Prostate gland (tissue), 2 donors: ENCODE results near the gene GOLT1A. TPM values are rescaled to one million over a fixed set of nuclear protein-coding genes. Genes with fewer than 3 reads are reported as not detected.
A peak's percentile ranks its signal among the peaks of the same experiment; 100 is the strongest.

Experiments used
- DNase-seq: peaks from one replicate; pipeline ENCODE4 v3.0.0-alpha.2; 2019; ENCODE audit warnings: low spot score
- H3K27ac ChIP-seq, 2 donors: fragments of 200-600 bp; sonication (generic); 2 replicates each; pipeline ENCODE4 v1.5.1; 2017 to 2019
- H3K27me3 ChIP-seq: fragments of 200-600 bp; sonication (generic); replicated peaks from 2 replicates; pipeline ENCODE4 v1.5.1; 2019; ENCODE audit not compliant: insufficient read depth
- H3K36me3 ChIP-seq, 2 donors: fragments of 200-600 bp; sonication (generic); 1 replicate in 1 of 2; 2 replicates in 1 of 2; pipeline versions ENCODE4 v1.5.1 to v1.8.1; 2017 to 2019
- H3K4me1 ChIP-seq: fragments of 200-600 bp; sonication (generic); replicated peaks from 2 replicates; pipeline ENCODE4 v1.5.1; 2019
- H3K4me3 ChIP-seq, 2 donors: fragments of 200-600 bp; sonication (generic); 2 replicates each; pipeline ENCODE4 v1.5.1; 2017 to 2019
- H3K9me3 ChIP-seq: fragments of 200-600 bp; sonication (generic); 2 replicates; pipeline ENCODE4 v1.5.1; 2017
- POLR2A ChIP-seq: fragments of 450-650 bp; IDR thresholded peaks from one replicate; pipeline ENCODE4 v1.6.1; 2016; ENCODE audit warnings: antibody characterized with exemption, mild to moderate bottlenecking
- POLR2AphosphoS5 ChIP-seq: sonication (generic); formaldehyde crosslinking; IDR thresholded peaks from one replicate; pipeline ENCODE4 v1.6.1; 2017; ENCODE audit warnings: antibody characterized with exemption
- WGBS: methylation state at CpG from one replicate; pipeline ENCODE4 v1.1.5; 2018; 5-methylcytosine and 5-hydroxymethylcytosine counted together
- intact Hi-C: fragments of 100-400 bp; cut with DNase I; formaldehyde crosslinking; loops from one replicate; pipeline ENCODE4 v1.14.2; 2022
- total RNA-seq, 2 donors: library from RNA; depleted of rRNA; stranded (reverse); fragments of >200 nt; gene quantifications; one replicate each; pipeline ENCODE4 v1.1.0, GENCODE V29; 2016
- TF ChIP-seq, protein P1 (sequence below), 4 experiments: fragments of 200-600 bp in 2 of 4; fragments of 450-650 bp in 2 of 4; sonication (generic) in 2 of 4; IDR thresholded peaks; 1 replicate in 3 of 4; 2 replicates in 1 of 4; pipeline ENCODE4 v1.5.1; 2016 to 2019; ENCODE audit warnings: antibody characterized with exemption in 4 of 4, mild to moderate bottlenecking in 2 of 4, moderate library complexity in 2 of 4

The GOLT1A gene, protein sequence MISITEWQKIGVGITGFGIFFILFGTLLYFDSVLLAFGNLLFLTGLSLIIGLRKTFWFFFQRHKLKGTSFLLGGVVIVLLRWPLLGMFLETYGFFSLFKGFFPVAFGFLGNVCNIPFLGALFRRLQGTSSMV
- 1 to 10 TPM; 3.0 to 3.6 TPM for total RNA-seq

DNA sequence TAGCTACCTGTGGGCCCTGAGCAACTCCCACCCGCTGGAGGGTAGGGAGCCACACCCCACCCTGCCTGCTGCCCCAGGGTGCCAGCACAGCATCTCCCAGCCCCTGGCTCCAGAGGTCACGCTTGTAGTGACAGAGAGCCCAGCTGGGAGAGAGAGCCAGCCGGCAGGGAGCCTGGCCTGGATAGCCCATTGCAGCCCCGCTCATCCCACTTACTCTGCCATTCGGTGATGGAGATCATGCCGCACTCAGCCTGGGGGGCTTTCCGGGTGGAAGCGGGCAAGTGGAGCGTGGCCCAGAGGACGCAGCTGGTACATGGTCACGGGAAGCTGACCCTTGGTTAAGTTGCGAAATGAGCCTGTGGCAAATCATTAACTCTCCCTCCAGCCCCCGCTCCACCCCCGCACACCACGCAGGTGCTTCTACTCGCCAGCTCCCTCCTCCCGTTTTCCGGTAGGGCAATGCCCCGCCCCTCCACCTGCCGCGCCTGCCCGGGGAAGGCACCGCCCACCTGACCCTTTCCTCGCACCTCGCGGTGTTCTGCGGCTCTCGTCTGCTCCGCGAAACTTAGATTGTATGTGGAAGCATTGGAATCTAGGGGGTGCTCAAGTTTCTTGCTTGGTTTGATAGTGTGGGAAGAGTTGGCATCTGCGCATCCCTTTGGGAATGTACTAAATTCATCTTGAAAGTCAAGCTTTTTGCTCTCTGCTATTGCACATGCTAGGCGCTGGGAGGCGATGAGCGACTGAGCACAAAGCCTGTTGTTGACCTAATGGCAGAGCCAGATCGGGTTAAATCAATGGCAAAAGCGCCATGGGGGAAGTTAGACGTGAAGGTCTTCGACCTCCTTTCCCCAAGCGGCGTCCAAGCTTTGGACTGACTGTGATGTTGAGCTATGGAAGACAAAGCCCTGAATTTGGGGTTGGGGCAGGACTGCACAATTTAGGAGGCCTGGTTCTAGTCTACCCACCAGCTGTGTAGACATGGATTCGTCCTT, at the start of gene GOLT1A:
Gene GOLT1A, minus strand, starts transcription at position 321 of the 995 bp plus-strand sequence. Its CDS starts 82 bp downstream, at position 239.
- Histone ChIP-seq H3K4me1 (no peaks in the 10 kb centered on the region), H3K27ac (no peak within 1 kb of the TSS), H3K36me3 (no peaks in the 10 kb centered on the region), H3K9me3 (no peaks in the 10 kb centered on the region), H3K27me3 (no peaks in the 10 kb centered on the region), H3K4me3 (peak within 1 kb of the TSS; percentile 14 to 28)
- intact Hi-C loops = loop anchor here (5.0 kb wide), 1 partner anchor 148 kb away; no protein-coding TSS in a partner anchor
- WGBS = 16% methylated on average over 41 of the region's 41 CpGs
- TF ChIP-seq POLR2AphosphoS5 (peak; percentile 52), POLR2A (peak; percentile 25)
- TF ChIP-seq, protein P1, sequence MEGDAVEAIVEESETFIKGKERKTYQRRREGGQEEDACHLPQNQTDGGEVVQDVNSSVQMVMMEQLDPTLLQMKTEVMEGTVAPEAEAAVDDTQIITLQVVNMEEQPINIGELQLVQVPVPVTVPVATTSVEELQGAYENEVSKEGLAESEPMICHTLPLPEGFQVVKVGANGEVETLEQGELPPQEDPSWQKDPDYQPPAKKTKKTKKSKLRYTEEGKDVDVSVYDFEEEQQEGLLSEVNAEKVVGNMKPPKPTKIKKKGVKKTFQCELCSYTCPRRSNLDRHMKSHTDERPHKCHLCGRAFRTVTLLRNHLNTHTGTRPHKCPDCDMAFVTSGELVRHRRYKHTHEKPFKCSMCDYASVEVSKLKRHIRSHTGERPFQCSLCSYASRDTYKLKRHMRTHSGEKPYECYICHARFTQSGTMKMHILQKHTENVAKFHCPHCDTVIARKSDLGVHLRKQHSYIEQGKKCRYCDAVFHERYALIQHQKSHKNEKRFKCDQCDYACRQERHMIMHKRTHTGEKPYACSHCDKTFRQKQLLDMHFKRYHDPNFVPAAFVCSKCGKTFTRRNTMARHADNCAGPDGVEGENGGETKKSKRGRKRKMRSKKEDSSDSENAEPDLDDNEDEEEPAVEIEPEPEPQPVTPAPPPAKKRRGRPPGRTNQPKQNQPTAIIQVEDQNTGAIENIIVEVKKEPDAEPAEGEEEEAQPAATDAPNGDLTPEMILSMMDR (IDR thresholded peaks at IDR 0.05) = peak; percentile 18 to 79 (median 70)
- DNase-seq = peak; percentile 69

DNA sequence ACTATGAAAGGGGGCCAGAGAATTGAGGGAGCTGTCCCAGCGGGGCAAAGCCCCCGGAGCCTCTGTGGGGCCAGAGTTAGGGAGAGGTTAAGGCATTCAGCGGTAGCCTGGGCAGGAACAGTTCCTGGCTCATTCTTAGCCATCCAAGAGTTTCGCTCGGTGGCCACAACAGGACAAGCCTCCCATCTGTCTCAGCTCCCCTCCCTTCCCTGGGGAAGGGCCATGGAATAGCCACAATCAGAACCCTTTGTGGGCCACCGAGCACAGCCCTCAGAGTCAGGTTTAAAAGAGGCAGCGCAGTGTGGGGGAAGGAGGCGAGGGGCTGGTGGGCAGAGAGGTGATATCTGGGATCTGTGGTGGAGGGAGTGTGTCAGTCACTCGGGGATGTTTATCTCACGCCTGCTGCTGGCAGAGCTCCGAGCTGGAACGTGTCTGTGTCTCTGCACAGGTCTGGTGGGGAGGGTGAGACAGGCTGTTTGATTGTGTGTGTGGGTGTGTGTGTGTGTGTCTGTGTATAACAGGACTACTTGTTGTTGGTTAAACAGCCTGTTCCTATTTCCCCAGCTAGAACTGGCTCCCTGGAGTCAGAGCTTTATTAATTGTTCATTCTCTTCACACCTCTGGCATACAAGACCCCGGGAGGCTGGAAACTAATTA, 49.6 kb upstream of the GOLT1A start:
- peak; percentile 22 for DNase-seq
- no peak overlapping the region for H3K4me3 ChIP-seq
- WGBS = 52% methylated on average over 13 of the region's 13 CpGs
- no peak overlapping the region for H3K27ac ChIP-seq
- intact Hi-C loops = loop anchor here (5.0 kb wide), 1 partner anchor 89 kb away; no protein-coding TSS in a partner anchor
- H3K36me3 ChIP-seq = no peaks in the 10 kb centered on the region
- H3K4me1 ChIP-seq = peaks cover 2% of the 10 kb centered on the region
- TF ChIP-seq, protein P1 (IDR thresholded peaks at IDR 0.05) = no peak
- TF ChIP-seq POLR2A = no peak
- TF ChIP-seq POLR2AphosphoS5 = no peak
- no peaks in the 10 kb centered on the region for H3K27me3 ChIP-seq
- no peaks in the 10 kb centered on the region for H3K9me3 ChIP-seq

DNA sequence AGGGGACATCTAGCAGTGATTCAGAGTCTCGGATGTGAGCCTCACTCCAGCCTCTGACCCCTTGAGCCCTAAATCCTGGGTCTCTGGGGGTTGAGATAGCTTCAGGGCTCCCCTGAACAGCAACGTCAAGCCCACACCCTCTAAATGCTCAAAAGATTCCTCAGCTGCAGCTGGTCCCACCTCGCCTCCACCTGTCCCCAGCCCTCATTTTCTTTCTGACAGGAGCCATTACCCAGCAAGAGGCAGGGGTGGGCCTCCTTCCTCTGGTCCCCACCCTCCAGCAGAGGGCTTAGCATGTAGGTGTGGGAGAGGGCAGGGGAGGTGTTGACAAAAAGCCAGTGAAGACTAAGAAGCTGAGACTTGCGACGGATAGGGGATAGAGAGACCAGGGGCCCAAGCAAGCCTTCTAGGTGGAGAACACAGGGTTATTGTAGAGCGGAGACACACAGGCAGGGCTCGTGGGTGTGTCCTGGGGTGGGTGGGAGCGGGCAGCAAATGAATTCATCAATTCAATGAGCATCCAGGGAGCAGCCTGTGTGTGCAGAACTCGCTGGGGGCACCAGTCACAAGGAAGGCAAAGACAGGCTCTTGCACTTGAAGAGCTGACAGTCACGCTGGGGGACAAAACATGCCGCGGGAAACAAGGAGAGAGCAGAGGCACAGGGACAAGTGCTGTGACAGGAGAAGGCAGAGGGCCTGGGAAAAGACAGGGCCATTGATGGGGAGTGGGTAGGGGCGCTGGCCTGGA, 48.9 kb upstream of the GOLT1A start:
- Histone ChIP-seq H3K4me3 (no peak overlapping the region), H3K36me3 (no peaks in the 10 kb centered on the region), H3K27ac (no peak overlapping the region), H3K9me3 (no peaks in the 10 kb centered on the region), H3K27me3 (no peaks in the 10 kb centered on the region), H3K4me1 (peaks cover 2% of the 10 kb centered on the region)
- TF ChIP-seq POLR2AphosphoS5 (no peak), POLR2A (no peak)
- TF ChIP-seq, protein P1 (IDR thresholded peaks at IDR 0.05) = no peak
- 88% methylated on average over 13 of the region's 13 CpGs for WGBS
- intact Hi-C loops = loop anchor here (5.0 kb wide), 1 partner anchor 90 kb away; no protein-coding TSS in a partner anchor
- DNase-seq = no peak

DNA sequence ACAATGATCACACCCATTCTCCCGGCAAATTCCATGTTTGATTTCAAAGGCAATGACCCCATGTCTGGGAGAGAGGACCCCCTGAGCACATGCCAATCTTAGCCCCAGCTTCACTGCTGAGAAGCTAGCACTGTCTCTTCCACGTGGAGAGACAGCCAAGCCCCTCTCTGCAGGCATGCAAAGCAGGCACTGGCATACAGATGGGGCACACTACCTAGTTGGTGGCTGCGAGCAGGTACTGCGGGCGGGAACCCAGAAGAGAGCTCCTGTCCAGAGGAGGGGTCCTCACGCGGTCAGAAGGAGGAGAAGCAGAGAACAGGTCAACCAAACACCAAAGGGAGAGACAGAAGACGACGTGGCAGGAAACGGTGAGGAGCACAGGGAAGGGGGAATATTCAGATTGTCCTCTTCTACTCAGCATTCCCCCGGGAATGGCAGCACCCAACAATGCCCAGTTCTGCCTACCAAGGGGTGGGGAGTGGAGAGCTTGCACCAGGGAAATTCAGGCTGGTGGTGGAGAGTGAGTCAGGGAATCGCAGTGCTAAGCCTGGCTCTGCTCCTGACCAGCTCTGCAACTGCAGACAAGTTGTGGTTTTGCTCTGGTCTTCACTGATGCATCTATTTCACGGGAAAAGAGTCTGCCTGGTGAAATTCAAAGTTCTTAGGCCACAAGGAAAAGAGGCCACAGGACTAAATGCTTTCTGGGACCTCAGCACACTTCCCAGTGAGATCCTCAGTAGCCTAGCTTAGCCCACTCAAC, 48.1 kb upstream of the GOLT1A start:
- 88% methylated on average over 13 of the region's 13 CpGs for WGBS
- Histone ChIP-seq H3K4me1 (peaks cover 3% of the 10 kb centered on the region), H3K27me3 (no peaks in the 10 kb centered on the region), H3K9me3 (no peaks in the 10 kb centered on the region), H3K27ac (no peak overlapping the region), H3K36me3 (no peaks in the 10 kb centered on the region), H3K4me3 (no peak overlapping the region)
- intact Hi-C loops = loop anchor here (5.0 kb wide), 1 partner anchor 90 kb away; no protein-coding TSS in a partner anchor
- TF ChIP-seq, protein P1 (IDR thresholded peaks at IDR 0.05) = no peak
- TF ChIP-seq POLR2AphosphoS5 (no peak), POLR2A (no peak)
- DNase-seq = no peak
